ENCODE data around the gene UBL4A.

UBL4A gene

DNA sequence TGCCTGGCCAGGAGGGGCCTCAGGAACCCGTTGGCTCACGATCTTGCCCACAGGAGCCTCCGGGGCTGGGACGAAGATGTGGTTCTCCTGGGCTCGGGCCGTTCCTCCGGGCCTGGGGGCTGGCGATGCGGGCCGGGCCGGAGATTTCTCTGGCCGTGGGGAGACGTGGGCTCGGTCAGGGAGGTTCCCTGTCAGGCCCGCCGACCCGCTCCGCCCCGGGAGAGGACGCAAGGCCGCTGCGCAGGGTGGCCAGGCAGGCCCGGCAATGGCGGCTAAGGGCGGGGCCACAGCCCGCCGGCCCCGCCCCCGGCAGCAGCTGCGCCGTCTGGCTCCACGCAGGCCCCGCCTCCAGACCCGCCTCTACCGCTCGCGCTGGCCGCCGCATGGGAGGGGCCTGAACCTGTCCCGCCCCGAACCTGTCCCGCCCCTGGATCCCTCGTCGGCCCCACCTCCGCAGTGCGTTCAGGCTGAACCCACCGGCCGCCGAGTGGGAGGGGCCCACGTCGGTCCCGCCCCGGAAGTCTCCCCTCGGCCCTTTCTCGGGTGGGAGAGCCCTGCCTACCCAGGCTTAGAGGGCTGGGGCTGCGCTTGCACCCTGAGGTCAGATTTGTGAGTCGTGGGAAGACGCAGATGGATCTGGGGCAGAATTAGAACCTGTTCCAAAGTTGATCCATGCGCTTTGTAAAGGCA lies 29.7 kb upstream of the UBL4A start, which contains the start of gene FAM3A:
Gene FAM3A (minus strand): TSS at position 267 of the 690 bp plus-strand sequence. CDS start 460 bp downstream, outside the sequence.
- DNase-seq (ENCODE audit: low read depth): peak; percentile 35
- TF ChIP-seq, protein P1, sequence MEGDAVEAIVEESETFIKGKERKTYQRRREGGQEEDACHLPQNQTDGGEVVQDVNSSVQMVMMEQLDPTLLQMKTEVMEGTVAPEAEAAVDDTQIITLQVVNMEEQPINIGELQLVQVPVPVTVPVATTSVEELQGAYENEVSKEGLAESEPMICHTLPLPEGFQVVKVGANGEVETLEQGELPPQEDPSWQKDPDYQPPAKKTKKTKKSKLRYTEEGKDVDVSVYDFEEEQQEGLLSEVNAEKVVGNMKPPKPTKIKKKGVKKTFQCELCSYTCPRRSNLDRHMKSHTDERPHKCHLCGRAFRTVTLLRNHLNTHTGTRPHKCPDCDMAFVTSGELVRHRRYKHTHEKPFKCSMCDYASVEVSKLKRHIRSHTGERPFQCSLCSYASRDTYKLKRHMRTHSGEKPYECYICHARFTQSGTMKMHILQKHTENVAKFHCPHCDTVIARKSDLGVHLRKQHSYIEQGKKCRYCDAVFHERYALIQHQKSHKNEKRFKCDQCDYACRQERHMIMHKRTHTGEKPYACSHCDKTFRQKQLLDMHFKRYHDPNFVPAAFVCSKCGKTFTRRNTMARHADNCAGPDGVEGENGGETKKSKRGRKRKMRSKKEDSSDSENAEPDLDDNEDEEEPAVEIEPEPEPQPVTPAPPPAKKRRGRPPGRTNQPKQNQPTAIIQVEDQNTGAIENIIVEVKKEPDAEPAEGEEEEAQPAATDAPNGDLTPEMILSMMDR (IDR thresholded peaks at IDR 0.05; ENCODE audit: control insufficient read depth, insufficient read depth, low read depth, low read length, missing control alignments): no peak
- peak within 1 kb of the TSS; percentile 83 for H3K4me3 ChIP-seq (ENCODE audit: control insufficient read depth, low read depth, low read length)

DNA sequence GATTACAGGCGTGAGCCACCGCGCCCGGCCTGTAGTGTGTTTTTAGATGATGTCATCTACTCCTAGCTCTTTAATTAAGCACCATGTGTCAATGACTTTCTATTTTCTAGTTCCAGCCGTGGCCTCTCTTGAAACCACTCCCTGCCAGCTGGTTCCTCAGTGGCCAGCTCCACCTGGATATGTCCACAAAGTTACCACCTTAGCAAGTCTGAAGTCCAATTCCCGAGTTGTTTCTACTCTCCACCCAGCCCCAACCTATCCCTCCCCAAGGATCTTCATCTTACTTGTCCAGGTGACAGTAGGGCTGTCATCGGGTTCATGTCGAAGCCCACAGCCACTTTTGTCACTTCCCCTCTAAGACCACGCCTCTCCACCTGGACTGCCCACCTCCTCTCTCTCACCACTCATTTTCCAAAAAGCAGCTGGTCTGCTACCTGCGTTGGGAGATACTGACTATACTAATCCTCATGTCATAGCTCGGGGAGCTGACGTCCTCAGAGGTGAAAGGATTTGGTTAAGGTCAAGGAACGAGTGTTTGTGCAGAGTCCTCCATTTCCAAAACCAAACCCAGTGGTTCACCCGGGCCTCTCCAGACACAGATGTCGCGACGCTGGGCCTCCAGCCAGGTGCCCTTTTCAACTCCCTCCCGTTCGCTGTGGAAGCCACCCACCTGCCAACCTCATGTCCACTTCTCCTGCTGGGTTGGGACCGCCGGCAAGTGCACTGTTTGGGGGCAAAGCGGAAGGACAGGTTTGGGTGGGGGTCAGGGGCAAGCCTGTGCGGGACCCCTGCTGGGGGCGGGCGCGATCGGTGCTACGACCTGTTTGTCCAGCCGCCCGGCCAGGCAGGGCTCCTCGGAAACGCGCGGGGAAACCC lies 28.9 kb upstream of the UBL4A start:
- DNase-seq (ENCODE audit: low read depth): no peak
- TF ChIP-seq, protein P1 (IDR thresholded peaks at IDR 0.05; ENCODE audit: control insufficient read depth, insufficient read depth, low read depth, low read length, missing control alignments): no peak
- H3K4me3 ChIP-seq (ENCODE audit: control insufficient read depth, low read depth, low read length): peak overlapping the region; percentile 83

DNA sequence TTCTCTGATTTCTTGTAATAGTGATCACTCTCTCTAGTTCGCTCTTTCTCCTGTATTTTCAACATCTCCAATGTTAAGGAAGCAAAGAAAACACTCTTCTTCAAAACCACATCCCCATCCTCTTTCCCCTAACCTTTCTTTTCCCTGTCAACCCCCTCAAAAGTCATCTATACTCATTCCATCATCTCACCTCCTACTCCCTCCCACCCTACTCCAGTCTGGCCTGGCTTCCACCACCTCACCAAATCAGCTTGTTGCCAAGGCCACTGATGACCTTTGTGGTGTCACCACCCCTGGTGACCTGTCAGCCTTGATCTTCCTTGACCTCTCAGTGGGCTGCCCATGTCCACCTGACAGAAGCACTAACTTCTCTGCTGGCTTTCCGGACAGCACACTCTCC lies 27.3 kb upstream of the UBL4A start:
- TF ChIP-seq, protein P1 (IDR thresholded peaks at IDR 0.05; ENCODE audit: control insufficient read depth, insufficient read depth, low read depth, low read length, missing control alignments): no peak
- DNase-seq (ENCODE audit: low read depth): no peak

DNA sequence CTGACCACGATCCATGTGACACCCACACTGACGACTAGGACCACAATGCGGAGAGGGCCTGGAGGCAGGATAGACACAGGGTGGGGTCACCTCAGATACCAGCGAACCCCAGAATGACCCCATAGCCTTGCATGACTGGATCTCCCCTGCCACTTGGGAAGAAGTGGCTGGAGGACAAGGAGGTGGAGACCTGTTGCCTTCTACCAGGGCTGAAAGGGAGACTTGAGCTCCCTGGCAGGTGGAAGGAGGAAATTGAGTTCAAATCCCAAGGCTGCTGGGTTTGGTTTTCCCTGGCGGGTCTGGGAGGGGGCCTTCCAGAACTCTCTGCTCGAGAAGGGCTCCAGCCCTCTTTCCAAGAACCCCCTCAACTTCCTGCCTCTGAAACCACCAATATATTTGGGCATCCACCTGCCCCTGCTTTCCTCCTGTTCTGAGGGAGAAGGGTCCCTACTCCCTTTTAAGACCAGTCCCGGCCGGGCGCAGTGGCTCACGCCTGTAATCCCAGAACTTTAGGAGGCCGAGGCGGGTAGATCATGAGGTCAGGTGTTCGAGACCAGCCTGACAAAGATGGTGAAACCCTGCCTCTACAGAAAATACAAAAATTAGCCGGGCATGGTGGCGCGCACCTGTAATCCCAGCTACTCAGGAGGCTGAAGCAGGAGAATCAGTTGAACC lies 26.6 kb upstream of the UBL4A start:
- TF ChIP-seq, protein P1 (IDR thresholded peaks at IDR 0.05; ENCODE audit: control insufficient read depth, insufficient read depth, low read depth, low read length, missing control alignments): no peak
- no peak for DNase-seq (ENCODE audit: low read depth)
- H3K4me3 ChIP-seq (ENCODE audit: control insufficient read depth, low read depth, low read length): no peak overlapping the region

More for the DNA sequence above, 27.3 kb upstream of the UBL4A start:
- H3K4me3 ChIP-seq (ENCODE audit: control insufficient read depth, low read depth, low read length): no peak overlapping the region

DNA sequence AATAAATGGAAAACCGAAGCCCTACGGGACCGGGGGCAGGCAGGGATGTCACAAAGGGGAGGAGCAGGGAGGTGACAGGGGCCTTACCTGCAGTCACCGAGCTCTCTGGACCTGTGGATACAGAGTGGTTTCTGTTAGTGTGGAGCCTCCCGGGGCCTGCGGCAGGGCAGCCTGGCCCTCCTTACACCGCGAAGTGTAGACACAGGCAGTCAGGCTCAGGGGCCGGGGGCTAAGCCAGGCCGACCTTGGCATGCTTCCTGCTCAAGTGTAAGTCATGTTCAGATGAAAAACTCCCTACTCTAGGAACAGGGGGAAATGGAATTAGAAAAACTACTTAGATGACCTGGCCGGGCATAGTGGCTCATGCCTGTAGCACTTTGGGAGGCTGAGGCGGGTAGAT lies 25.3 kb upstream of the UBL4A start:
- no peak for DNase-seq (ENCODE audit: low read depth)
- TF ChIP-seq, protein P1 (IDR thresholded peaks at IDR 0.05; ENCODE audit: control insufficient read depth, insufficient read depth, low read depth, low read length, missing control alignments): no peak
- no peak overlapping the region for H3K4me3 ChIP-seq (ENCODE audit: control insufficient read depth, low read depth, low read length)

DNA sequence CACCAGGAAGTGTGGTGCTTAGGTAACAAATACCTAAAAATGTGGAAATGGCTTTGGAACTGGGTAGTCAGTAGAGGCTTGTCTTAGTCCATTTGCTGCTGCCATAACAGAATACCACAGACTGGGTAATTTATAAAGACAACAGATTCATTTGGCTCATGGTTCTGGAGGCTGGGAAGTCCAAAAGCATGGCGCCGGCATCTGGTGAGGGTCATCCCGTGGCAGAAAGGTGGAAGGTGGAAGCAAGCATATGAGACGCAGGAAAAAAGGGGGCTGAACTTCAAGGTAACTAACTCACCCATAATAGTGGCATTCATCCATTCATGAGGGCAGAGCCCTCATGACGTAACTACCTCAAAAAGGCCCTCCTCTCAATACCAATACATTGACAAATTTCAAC lies 23.0 kb upstream of the UBL4A start:
- H3K4me3 ChIP-seq (ENCODE audit: control insufficient read depth, low read depth, low read length): no peak overlapping the region
- no peak for DNase-seq (ENCODE audit: low read depth)
- TF ChIP-seq, protein P1 (IDR thresholded peaks at IDR 0.05; ENCODE audit: control insufficient read depth, insufficient read depth, low read depth, low read length, missing control alignments): no peak
